Naive thymus-derived CD4-positive, alpha-beta T cell (primary cell): Measurements from ENCODE around the gene NPAS2. TPM values are rescaled to one million over a fixed set of nuclear protein-coding genes. Genes with fewer than 3 reads are reported as not detected.

Experiments used
- ATAC-seq: fragments of 150-1000 bp; cut with Tn5 transposase; 2 replicates; pipeline ENCODE4 v1.10.0; 2021; ENCODE audit warnings: mild to moderate bottlenecking, moderate library complexity
- CTCF ChIA-PET: fragments of 350-600 bp; sonication (Branson Sonifier 250); formaldehyde crosslinking; loops from one replicate; lab custom pipeline; 2021; ENCODE audit warnings: antibody characterized with exemption; lab: Charles Lee
- POLR2A ChIA-PET: fragments of 350-600 bp; sonication (Branson Sonifier 250); formaldehyde crosslinking; loops from one replicate; lab custom pipeline; 2021; ENCODE audit warnings: antibody characterized with exemption, inconsistent platforms; lab: Charles Lee
- DNase-seq, 9 donors: peaks; one replicate each; pipeline versions ENCODE4 v3.0.0 to v3.0.0-alpha.2; 2020 to 2022; ENCODE audit warnings: mixed read lengths in 1 of 9
- H3K27ac ChIP-seq: one replicate; pipeline ENCODE4 v1.7.0; 2013; ENCODE audit warnings: mild to moderate bottlenecking, low read depth, low read length, moderate library complexity
- H3K27me3 ChIP-seq, 2 donors: one replicate each; pipeline ENCODE4 v1.7.0; 2013; ENCODE audit warnings: low read length in 2 of 2, mild to moderate bottlenecking in 2 of 2, moderate library complexity in 2 of 2; ENCODE audit not compliant: control insufficient read depth in 2 of 2, insufficient read depth in 2 of 2
- H3K36me3 ChIP-seq, 3 experiments: 1 replicate in 2 of 3; 2 replicates in 1 of 3; pipeline ENCODE4 v1.7.0; 2013; ENCODE audit warnings: low read length in 3 of 3, mild to moderate bottlenecking in 3 of 3, moderate library complexity in 1 of 3; ENCODE audit not compliant: insufficient read depth in 3 of 3, control insufficient read depth in 2 of 3
- H3K4me1 ChIP-seq, 2 donors: one replicate each; pipeline ENCODE4 v1.7.0; 2013; ENCODE audit warnings: low read length in 2 of 2, mild to moderate bottlenecking in 2 of 2, moderate library complexity in 1 of 2; ENCODE audit not compliant: control insufficient read depth in 2 of 2, insufficient read depth in 2 of 2
- H3K4me3 ChIP-seq: 2 replicates; pipeline ENCODE4 v1.7.0; 2013; ENCODE audit warnings: mild to moderate bottlenecking, low read length
- H3K9me3 ChIP-seq, 3 experiments: 1 replicate in 2 of 3; 2 replicates in 1 of 3; pipeline ENCODE4 v1.7.0; 2013; ENCODE audit warnings: low read length in 3 of 3; ENCODE audit not compliant: control insufficient read depth in 2 of 3
- H3K27ac Mint-ChIP-seq, 9 donors: one replicate each; pipeline ENCODE4 v1.8.0; 2020 to 2022; ENCODE audit warnings: mixed read lengths in 9 of 9, mild to moderate bottlenecking in 8 of 9, moderate library complexity in 5 of 9, inconsistent platforms in 2 of 9
- H3K27me3 Mint-ChIP-seq, 5 donors: one replicate each; pipeline ENCODE4 v1.8.0; 2021 to 2022; ENCODE audit warnings: mixed read lengths in 5 of 5, mild to moderate bottlenecking in 1 of 5
- H3K36me3 Mint-ChIP-seq, 5 donors: one replicate each; pipeline ENCODE4 v1.8.0; 2020 to 2022; ENCODE audit warnings: mixed read lengths in 5 of 5, mild to moderate bottlenecking in 3 of 5, inconsistent platforms in 1 of 5
- H3K4me1 Mint-ChIP-seq, 7 donors: one replicate each; pipeline ENCODE4 v1.8.0; 2020 to 2022; ENCODE audit warnings: mixed read lengths in 7 of 7, mild to moderate bottlenecking in 3 of 7, inconsistent platforms in 1 of 7
- H3K4me3 Mint-ChIP-seq, 10 donors: one replicate each; pipeline ENCODE4 v1.8.0; 2020 to 2022; ENCODE audit warnings: mild to moderate bottlenecking in 10 of 10, mixed read lengths in 10 of 10, moderate library complexity in 6 of 10, inconsistent platforms in 2 of 10
- H3K9me3 Mint-ChIP-seq, 11 donors: one replicate each; pipeline ENCODE4 v1.8.0; 2020 to 2022; ENCODE audit warnings: mixed read lengths in 11 of 11, mild to moderate bottlenecking in 4 of 11, inconsistent platforms in 1 of 11, moderate library complexity in 1 of 11
- intact Hi-C, 2 donors: fragments of 100-400 bp; cut with micrococcal nuclease; formaldehyde crosslinking; loops; one replicate each; pipeline ENCODE4 v1.15.1; 2023
- polyA plus RNA-seq, 2 donors: library from polyadenylated mRNA; unstranded; fragments of 300-500 nt; fragmentation: Illumina TruSeq; gene quantifications; one replicate each; pipeline ENCODE4 v1.2.3, GENCODE V29; 2021
- total RNA-seq, 6 experiments: library from RNA in 5 of 6; stranded (reverse) in 5 of 6; gene quantifications; 1 replicate in 5 of 6; 2 replicates in 1 of 6; pipeline ENCODE4 v1.2.3 and lab custom pipeline; 2021 to 2026

The NPAS2 gene
- total and polyA plus RNA-seq, 7 experiments from 2014 or later, result 1.2 to 15.0 (median 8.3) TPM

GRCh38 chr2:100907832-100908231 lies 87.9 kb downstream of the NPAS2 start:
- Histone ChIP-seq H3K4me3 (no peak overlapping the region), H3K27ac (no peak overlapping the region), H3K27me3 (no peaks in the 10 kb centered on the region), H3K4me1 (no peaks in the 10 kb centered on the region), H3K9me3 (no peaks in the 10 kb centered on the region), H3K36me3 (no peaks in the 10 kb centered on the region)
- intact Hi-C loops, result no loop called here
- Mint-ChIP-seq H3K4me1 (peaks cover 7 to 35% (median 20%) of the 10 kb centered on the region in 7 donors), H3K4me3 (no peak overlapping the region), H3K36me3 (peaks cover 0 to 21% (median 10%) of the 10 kb centered on the region in 5 donors), H3K9me3 (no peaks in the 10 kb centered on the region), H3K27me3 (peaks cover 0 to under 1% (median 0%) of the 10 kb centered on the region in 5 donors), H3K27ac (peak overlapping the region in 1 of 9 donors; percentile 12)
- ChIA-PET POLR2A (no interaction called here), CTCF (interaction anchor here (0.6 kb wide), 1 partner anchor 275 kb away, joined by 3 read pairs; no protein-coding TSS in a partner anchor)
- DNase-seq (peak in 3 of 9 donors; percentile 9 to 14 (median 13)), ATAC-seq (no peak)

DNA sequence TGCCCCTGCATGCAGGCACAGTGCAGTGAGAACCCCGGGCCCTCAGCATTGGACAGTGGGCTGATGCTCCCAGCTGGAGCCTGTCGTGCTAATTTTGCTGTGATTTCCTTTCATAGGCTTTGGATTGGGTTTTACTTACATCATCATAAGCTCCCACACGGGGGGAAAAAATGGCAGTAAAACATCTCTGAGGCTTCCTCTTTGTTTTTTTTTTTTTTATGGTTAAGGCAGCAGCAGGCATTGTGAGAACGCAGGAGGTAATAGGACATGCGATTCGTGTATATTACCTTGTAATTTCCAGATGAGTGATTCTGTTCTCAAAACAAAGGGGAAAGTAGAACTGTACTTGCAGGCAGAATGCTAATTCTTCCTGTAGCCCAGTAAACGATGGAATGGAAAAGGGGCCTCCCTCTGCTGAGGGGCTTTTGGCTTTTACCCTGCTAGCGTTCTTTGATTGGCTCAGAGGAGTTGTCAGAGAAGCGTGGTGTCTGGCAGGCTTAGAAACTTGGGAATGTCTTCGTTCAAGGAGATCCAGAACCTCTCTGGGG lies 89.7 kb downstream of the NPAS2 start:
- POLR2A ChIA-PET, result no interaction called here
- no peak overlapping the region for H3K4me3 Mint-ChIP-seq
- H3K27me3 Mint-ChIP-seq, result no peaks in the 10 kb centered on the region
- no peaks in the 10 kb centered on the region for H3K9me3 ChIP-seq
- peaks cover 0 to 5% (median under 1%) of the 10 kb centered on the region in 11 donors for H3K9me3 Mint-ChIP-seq
- no peaks in the 10 kb centered on the region for H3K4me1 ChIP-seq
- no peaks in the 10 kb centered on the region for H3K36me3 ChIP-seq
- H3K27ac ChIP-seq, result no peak overlapping the region
- no peaks in the 10 kb centered on the region for H3K27me3 ChIP-seq
- no peak overlapping the region for H3K27ac Mint-ChIP-seq
- H3K4me1 Mint-ChIP-seq, result peaks cover 7 to 35% (median 20%) of the 10 kb centered on the region in 7 donors
- DNase-seq, result no peak
- ATAC-seq, result no peak
- H3K36me3 Mint-ChIP-seq, result peaks cover 0 to 30% (median 19%) of the 10 kb centered on the region in 5 donors
- CTCF ChIA-PET, result interaction anchor here (0.6 kb wide), 1 partner anchor 11 kb away, joined by 3 read pairs; no protein-coding TSS in a partner anchor
- intact Hi-C loops, result no loop called here
- H3K4me3 ChIP-seq, result no peak overlapping the region

DNA sequence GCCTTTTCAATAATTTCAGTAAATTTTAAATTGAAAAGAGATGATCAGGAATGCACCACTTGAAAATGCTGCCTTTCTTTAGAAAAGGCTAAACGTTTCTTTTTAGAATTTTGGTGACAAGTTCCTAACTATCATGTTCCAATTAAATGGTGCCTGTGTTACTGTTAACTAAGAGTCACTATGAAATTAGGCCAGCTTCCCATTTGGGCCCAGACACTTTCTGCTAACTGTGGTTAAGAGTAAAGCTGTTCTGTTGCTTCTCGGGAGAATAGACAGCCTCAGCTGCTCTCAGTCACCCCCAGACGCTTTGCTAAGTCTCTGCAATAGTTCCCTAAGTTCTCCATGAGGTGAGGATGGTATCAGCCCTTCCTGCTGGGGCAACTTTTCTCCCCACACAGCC lies 90.2 kb downstream of the NPAS2 start:
- H3K9me3 ChIP-seq, result no peaks in the 10 kb centered on the region
- H3K4me3 ChIP-seq, result no peak overlapping the region
- Mint-ChIP-seq H3K4me3 (no peak overlapping the region), H3K9me3 (peaks cover 0 to 9% (median 2%) of the 10 kb centered on the region in 11 donors), H3K36me3 (peaks cover 0 to 35% (median 24%) of the 10 kb centered on the region in 5 donors), H3K27me3 (no peaks in the 10 kb centered on the region), H3K4me1 (peaks cover 7 to 33% (median 20%) of the 10 kb centered on the region in 7 donors), H3K27ac (no peak overlapping the region)
- intact Hi-C loops, result no loop called here
- ATAC-seq, result no peak
- no peak for DNase-seq
- H3K27me3 ChIP-seq, result no peaks in the 10 kb centered on the region
- H3K27ac ChIP-seq, result no peak overlapping the region
- ChIA-PET CTCF (interaction anchor here (0.6 kb wide), 1 partner anchor 11 kb away, joined by 3 read pairs; no protein-coding TSS in a partner anchor), POLR2A (no interaction called here)
- H3K36me3 ChIP-seq, result no peaks in the 10 kb centered on the region
- no peaks in the 10 kb centered on the region for H3K4me1 ChIP-seq

DNA sequence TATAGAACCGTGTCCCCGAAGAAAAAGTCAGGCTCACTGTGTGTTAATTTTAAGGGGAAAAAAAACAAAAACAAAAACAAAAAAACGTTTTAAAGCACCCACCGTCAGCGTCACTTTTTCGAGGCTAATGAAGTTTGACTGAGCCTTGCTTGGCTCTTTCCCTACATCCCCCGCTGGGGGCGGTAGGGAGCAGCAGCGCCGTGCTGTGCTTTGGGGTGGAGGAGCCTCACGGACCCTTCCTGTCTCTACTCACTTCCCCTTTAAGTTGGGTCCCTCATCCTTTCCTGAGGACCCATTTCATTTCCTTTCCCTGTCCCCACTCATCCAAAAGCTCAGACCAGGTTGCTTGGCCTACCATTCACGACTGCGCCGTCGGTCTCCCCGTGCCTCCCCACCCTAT lies 99.4 kb downstream of the NPAS2 start:
- Histone ChIP-seq H3K27me3 (no peaks in the 10 kb centered on the region), H3K9me3 (peaks cover 0 to 3% (median 0%) of the 10 kb centered on the region in 3 experiments), H3K4me3 (no peak overlapping the region), H3K4me1 (no peaks in the 10 kb centered on the region), H3K27ac (no peak overlapping the region), H3K36me3 (no peaks in the 10 kb centered on the region)
- Mint-ChIP-seq H3K9me3 (peaks cover 0 to 16% (median 5%) of the 10 kb centered on the region in 11 donors), H3K36me3 (peaks cover 2 to 15% (median 8%) of the 10 kb centered on the region in 5 donors), H3K27me3 (peaks cover 0 to 4% (median 0%) of the 10 kb centered on the region in 5 donors), H3K4me3 (no peak overlapping the region), H3K4me1 (peaks cover under 1 to 22% (median 11%) of the 10 kb centered on the region in 7 donors), H3K27ac (peak overlapping the region in 1 of 9 donors; percentile 87)
- POLR2A ChIA-PET, result no interaction called here
- CTCF ChIA-PET, result no interaction called here
- DNase-seq (peak in 1 of 9 donors; percentile 21), ATAC-seq (no peak)
- intact Hi-C loops, result no loop called here

DNA sequence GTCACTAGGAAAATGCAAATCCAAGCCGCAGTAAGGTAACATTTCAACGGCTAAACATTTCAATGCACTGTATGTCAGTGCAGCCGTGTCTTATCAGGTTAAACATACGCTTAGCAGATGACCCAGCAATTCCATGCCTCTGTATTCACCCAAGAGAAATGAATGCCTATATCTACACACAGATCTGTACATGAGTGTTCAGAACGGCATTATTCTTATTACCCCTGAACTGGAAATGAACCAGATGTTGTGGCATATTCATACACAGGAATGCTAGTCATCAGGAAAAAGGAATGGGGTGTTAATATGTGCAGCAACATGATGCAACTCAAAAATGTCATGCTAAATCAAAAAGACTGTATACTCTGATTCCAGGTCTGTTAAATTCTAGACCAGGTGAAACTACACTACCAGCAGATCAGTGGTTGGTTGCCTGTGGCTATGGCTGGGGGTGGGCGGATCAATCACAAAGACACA lies 101.8 kb downstream of the NPAS2 start:
- peaks cover 3 to 19% (median 5%) of the 10 kb centered on the region in 7 donors for H3K4me1 Mint-ChIP-seq
- H3K4me3 Mint-ChIP-seq, result no peak overlapping the region
- Histone ChIP-seq H3K4me1 (no peaks in the 10 kb centered on the region), H3K36me3 (no peaks in the 10 kb centered on the region), H3K9me3 (no peaks in the 10 kb centered on the region), H3K27me3 (no peaks in the 10 kb centered on the region), H3K4me3 (no peak overlapping the region), H3K27ac (no peak overlapping the region)
- intact Hi-C loops, result no loop called here
- no peaks in the 10 kb centered on the region for H3K27me3 Mint-ChIP-seq
- H3K27ac Mint-ChIP-seq, result no peak overlapping the region
- no peak for ATAC-seq
- ChIA-PET POLR2A (no interaction called here), CTCF (no interaction called here)
- no peak for DNase-seq
- peaks cover 0 to 14% (median 6%) of the 10 kb centered on the region in 5 donors for H3K36me3 Mint-ChIP-seq
- H3K9me3 Mint-ChIP-seq, result no peaks in the 10 kb centered on the region

GRCh38 chr2:100923461-100924060 lies 103.6 kb downstream of the NPAS2 start:
- ChIA-PET CTCF (no interaction called here), POLR2A (interaction anchor here (1.3 kb wide), 1 partner anchor 18 kb away, joined by 4 read pairs; no protein-coding TSS in a partner anchor)
- H3K4me1 ChIP-seq, result no peaks in the 10 kb centered on the region
- H3K27me3 Mint-ChIP-seq, result no peaks in the 10 kb centered on the region
- H3K4me3 ChIP-seq, result no peak overlapping the region
- H3K36me3 ChIP-seq, result no peaks in the 10 kb centered on the region
- peaks cover 4 to 18% (median 6%) of the 10 kb centered on the region in 7 donors for H3K4me1 Mint-ChIP-seq
- DNase-seq (no peak), ATAC-seq (no peak)
- H3K27ac ChIP-seq, result peak overlapping the region; percentile 12
- peaks cover 0 to 27% (median 6%) of the 10 kb centered on the region in 5 donors for H3K36me3 Mint-ChIP-seq
- H3K27me3 ChIP-seq, result no peaks in the 10 kb centered on the region
- H3K4me3 Mint-ChIP-seq, result no peak overlapping the region
- H3K9me3 ChIP-seq, result no peaks in the 10 kb centered on the region
- peak overlapping the region in 8 of 9 donors; percentile 79 to 92 (median 90) for H3K27ac Mint-ChIP-seq
- intact Hi-C loops, result no loop called here
- H3K9me3 Mint-ChIP-seq, result no peaks in the 10 kb centered on the region
